Esophagus squamous epithelium (tissue), 5 donors: Measurements from ENCODE around the gene DALRD3. TPM values are rescaled to one million over a fixed set of nuclear protein-coding genes. Genes with fewer than 3 reads are reported as not detected.
A peak's percentile ranks its signal among the peaks of the same experiment; 100 is the strongest.

Experiments used
- DNase-seq: peaks from one replicate; lab custom pipeline; 2025; lab: John Stamatoyannopoulos, UW
- H3K27ac ChIP-seq, 4 donors: fragments of 200-600 bp; sonication (generic); one replicate each; pipeline ENCODE4 v1.5.1; 2016 to 2019; ENCODE audit warnings: mild to moderate bottlenecking in 1 of 4
- H3K27me3 ChIP-seq, 4 donors: fragments of 200-600 bp; sonication (generic); 1 replicate in 3 of 4; 2 replicates in 1 of 4; pipeline versions ENCODE4 v1.5.1 to v1.6.0; 2017 to 2021; ENCODE audit warnings: antibody characterized with exemption in 1 of 4
- H3K36me3 ChIP-seq, 3 donors: fragments of 200-600 bp; sonication (generic); one replicate each; pipeline ENCODE4 v1.5.1; 2016 to 2019
- H3K4me1 ChIP-seq, 3 donors: fragments of 200-600 bp; sonication (generic); one replicate each; pipeline ENCODE4 v1.5.1; 2017 to 2019
- H3K4me3 ChIP-seq, 4 donors: fragments of 200-600 bp; sonication (generic); 1 replicate in 3 of 4; 2 replicates in 1 of 4; pipeline ENCODE4 v1.5.1; 2016 to 2019; ENCODE audit warnings: mild to moderate bottlenecking in 2 of 4, moderate library complexity in 1 of 4
- H3K9me3 ChIP-seq, 3 donors: fragments of 200-600 bp; sonication (generic); one replicate each; pipeline ENCODE4 v1.5.1; 2016 to 2019
- CTCF ChIP-seq, 6 experiments: fragments of 450-650 bp in 4 of 6; fragments of 200-600 bp in 2 of 6; sonication (generic) in 2 of 6; IDR thresholded peaks; one replicate each; pipeline ENCODE4 v1.5.1; 2016 to 2019; ENCODE audit warnings: antibody characterized with exemption in 6 of 6, mild to moderate bottlenecking in 4 of 6, moderate library complexity in 4 of 6
- POLR2A ChIP-seq, 4 donors: fragments of 450-650 bp; IDR thresholded peaks; one replicate each; pipeline ENCODE4 v1.6.1; 2017; ENCODE audit warnings: antibody characterized with exemption in 4 of 4, mild to moderate bottlenecking in 4 of 4, moderate library complexity in 3 of 4
- WGBS, 2 donors: methylation state at CpG; one replicate each; pipeline ENCODE4 v1.1.5; 2018; 5-methylcytosine and 5-hydroxymethylcytosine counted together
- intact Hi-C: fragments of 100-400 bp; cut with DNase I; formaldehyde crosslinking; loops from one replicate; pipeline ENCODE4 v1.15.0; 2022
- total RNA-seq, 4 donors: library from RNA; depleted of rRNA; stranded (reverse); fragments of >200 nt; gene quantifications; one replicate each; pipeline ENCODE4 v1.1.0, GENCODE V29; 2016
- donor health status: DM: yes; HTN: yes; CAD: no.

The DALRD3 gene
- total RNA-seq, 4 donors from 2014 or later: 34.4 to 42.4 (median 37.1) TPM

GRCh38 chr3:49023775-49024174, 5.4 kb upstream of the DALRD3 start:
- no peak for DNase-seq
- no peak for TF ChIP-seq POLR2A (IDR thresholded peaks at IDR 0.05)
- TF ChIP-seq CTCF (IDR thresholded peaks at IDR 0.05): no peak
- Histone ChIP-seq H3K9me3 (no peaks in the 10 kb centered on the region), H3K27me3 (no peaks in the 10 kb centered on the region), H3K36me3 (peaks cover 28 to 55% (median 32%) of the 10 kb centered on the region in 3 donors), H3K27ac (no peak overlapping the region), H3K4me3 (no peak overlapping the region), H3K4me1 (peaks cover 36 to 86% (median 44%) of the 10 kb centered on the region in 3 donors)
- WGBS, 2 donors: 91 to 95% methylated on average over 3 to 4 of the region's 4 CpGs
- intact Hi-C loops: loop anchor here (10.0 kb wide), 1 partner anchor 71 kb away; the partner anchor contains the start of gene QRICH1

GRCh38 chr3:49022688-49023171, 4.3 kb upstream of the DALRD3 start:
- intact Hi-C loops: loop anchor here (10.0 kb wide), 1 partner anchor 72 kb away; the partner anchor contains the start of gene QRICH1
- H3K27me3 ChIP-seq: no peaks in the 10 kb centered on the region
- H3K36me3 ChIP-seq: peaks cover 28 to 51% (median 32%) of the 10 kb centered on the region in 3 donors
- H3K4me1 ChIP-seq: peaks cover 30 to 82% (median 35%) of the 10 kb centered on the region in 3 donors
- H3K4me3 ChIP-seq: peak overlapping the region; percentile 66 to 99 (median 93)
- TF ChIP-seq CTCF (IDR thresholded peaks at IDR 0.05): peak in 1 of 6 experiments; percentile 9
- no peak for TF ChIP-seq POLR2A (IDR thresholded peaks at IDR 0.05)
- no peaks in the 10 kb centered on the region for H3K9me3 ChIP-seq
- H3K27ac ChIP-seq: peak overlapping the region; percentile 97 to 100 (median 99)
- WGBS, 2 donors: 7 to 15% methylated on average over 3 to 4 of the region's 12 CpGs
- no peak for DNase-seq

- WGBS, 2 donors: 0% methylated on average over 3 to 6 of the region's 83 CpGs
- Histone ChIP-seq H3K27ac (peak within 1 kb of the TSS; percentile 97 to 100 (median 99)), H3K27me3 (no peaks in the 10 kb centered on the region), H3K36me3 (peaks cover 28 to 44% (median 32%) of the 10 kb centered on the region in 3 donors), H3K4me3 (peak within 1 kb of the TSS; percentile 66 to 99 (median 93)), H3K9me3 (no peaks in the 10 kb centered on the region), H3K4me1 (peaks cover 36 to 82% (median 37%) of the 10 kb centered on the region in 3 donors)
- TF ChIP-seq CTCF (IDR thresholded peaks at IDR 0.05): peak; percentile 92 to 98 (median 96)
- peak in 2 of 4 donors; percentile 88 to 89 for TF ChIP-seq POLR2A (IDR thresholded peaks at IDR 0.05)
- DNase-seq: peak; percentile 77
- intact Hi-C loops: loop anchor here (10.0 kb wide), 1 partner anchor 73 kb away; the partner anchor contains the start of gene QRICH1
Observed at GRCh38 chr3:49021813-49022687, 3.7 kb upstream of the DALRD3 start, which contains the start of gene NDUFAF3. Gene NDUFAF3 (plus strand): TSS chr3:49022121. CDS start chr3:49022145, 24 bp downstream.

- Histone ChIP-seq H3K36me3 (peaks cover 24 to 42% (median 28%) of the 10 kb centered on the region in 3 donors), H3K27ac (peak overlapping the region; percentile 97 to 100 (median 99)), H3K4me1 (peaks cover 37 to 83% (median 38%) of the 10 kb centered on the region in 3 donors), H3K27me3 (no peaks in the 10 kb centered on the region), H3K4me3 (peak overlapping the region; percentile 66 to 99 (median 93)), H3K9me3 (no peaks in the 10 kb centered on the region)
- peak; percentile 94 for DNase-seq
- intact Hi-C loops: loop anchor here (10.0 kb wide), 1 partner anchor 73 kb away; the partner anchor contains the start of gene QRICH1
- WGBS, 2 donors: 0% methylated on average over 13 of the region's 60 CpGs; no CpG with 5 or more reads in 1 of the 2 donors
- TF ChIP-seq POLR2A (IDR thresholded peaks at IDR 0.05): peak in 3 of 4 donors; percentile 98 to 100 (median 98)
- no peak for TF ChIP-seq CTCF (IDR thresholded peaks at IDR 0.05)
Observed at GRCh38 chr3:49021213-49021812, 2.9 kb upstream of the DALRD3 start.
